LNCAP (cell line): ENCODE results near the gene HSPA4L.

ENCODE experiments used
- TF ChIP-seq, protein P1 (sequence below): fragments of 450-650 bp; IDR thresholded peaks from 2 replicates; pipeline ENCODE4 v1.5.1; 2017; ENCODE audit warnings: mild to moderate bottlenecking

Gene HSPA4L

DNA sequence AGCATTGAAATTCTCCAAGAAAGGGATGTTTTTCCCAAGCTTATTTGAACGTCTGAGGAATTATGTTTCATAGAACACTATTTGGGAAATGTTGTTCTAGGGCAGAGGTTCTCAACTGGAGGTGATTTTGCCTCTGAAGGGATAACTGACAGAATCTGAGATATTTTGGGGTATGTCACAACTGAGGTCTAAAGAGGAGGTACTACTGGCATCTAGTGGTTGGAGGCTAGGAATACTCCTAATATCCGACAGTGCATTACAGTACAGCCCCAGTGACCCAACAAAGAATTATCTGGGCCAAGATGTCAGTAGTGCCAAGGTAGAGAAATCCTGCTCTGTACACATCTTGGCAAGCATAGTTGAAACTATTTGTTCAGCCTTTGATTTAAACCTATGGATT lies 6.4 kb downstream of the HSPA4L start:
- TF ChIP-seq, protein P1, sequence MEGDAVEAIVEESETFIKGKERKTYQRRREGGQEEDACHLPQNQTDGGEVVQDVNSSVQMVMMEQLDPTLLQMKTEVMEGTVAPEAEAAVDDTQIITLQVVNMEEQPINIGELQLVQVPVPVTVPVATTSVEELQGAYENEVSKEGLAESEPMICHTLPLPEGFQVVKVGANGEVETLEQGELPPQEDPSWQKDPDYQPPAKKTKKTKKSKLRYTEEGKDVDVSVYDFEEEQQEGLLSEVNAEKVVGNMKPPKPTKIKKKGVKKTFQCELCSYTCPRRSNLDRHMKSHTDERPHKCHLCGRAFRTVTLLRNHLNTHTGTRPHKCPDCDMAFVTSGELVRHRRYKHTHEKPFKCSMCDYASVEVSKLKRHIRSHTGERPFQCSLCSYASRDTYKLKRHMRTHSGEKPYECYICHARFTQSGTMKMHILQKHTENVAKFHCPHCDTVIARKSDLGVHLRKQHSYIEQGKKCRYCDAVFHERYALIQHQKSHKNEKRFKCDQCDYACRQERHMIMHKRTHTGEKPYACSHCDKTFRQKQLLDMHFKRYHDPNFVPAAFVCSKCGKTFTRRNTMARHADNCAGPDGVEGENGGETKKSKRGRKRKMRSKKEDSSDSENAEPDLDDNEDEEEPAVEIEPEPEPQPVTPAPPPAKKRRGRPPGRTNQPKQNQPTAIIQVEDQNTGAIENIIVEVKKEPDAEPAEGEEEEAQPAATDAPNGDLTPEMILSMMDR = peak; percentile 59; the same call in 1 of the 2 replicates

DNA sequence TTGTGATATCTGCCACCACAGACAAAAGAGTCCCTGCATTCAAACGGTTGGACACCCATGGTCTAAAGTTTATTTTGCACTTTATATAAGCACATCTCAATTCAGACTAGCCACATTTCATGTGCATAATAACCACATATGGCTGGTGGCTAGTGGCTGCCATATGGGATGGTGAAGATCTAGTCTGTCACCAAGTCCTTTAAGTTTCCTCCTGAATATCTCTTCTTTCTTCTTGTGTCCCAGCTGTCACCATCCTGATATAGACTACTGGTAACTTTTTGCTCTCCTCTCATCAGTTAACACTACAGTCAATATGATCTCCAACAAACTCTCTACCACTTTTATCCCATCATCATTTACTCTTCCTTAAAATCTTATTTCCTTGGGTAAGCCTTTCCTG lies 9.3 kb downstream of the HSPA4L start:
- TF ChIP-seq, protein P1 = no peak

DNA sequence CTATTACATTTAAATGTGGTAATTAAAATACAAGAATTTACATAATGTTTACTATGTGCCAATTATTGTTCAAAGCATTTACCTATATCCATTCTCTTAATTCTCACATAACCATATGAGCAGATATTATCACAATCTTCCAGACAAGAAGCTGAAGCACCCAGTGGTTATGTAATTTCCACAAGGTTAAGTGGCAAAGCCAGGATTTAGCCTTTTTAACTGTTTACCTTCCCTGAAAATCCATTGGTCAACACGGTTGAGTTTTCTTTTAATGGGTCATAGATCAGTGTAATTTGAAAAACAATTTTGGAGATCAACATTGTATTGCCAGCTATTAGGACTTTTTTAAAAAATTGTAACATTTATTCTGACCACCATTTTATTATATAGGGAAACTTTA lies 11.4 kb downstream of the HSPA4L start:
- TF ChIP-seq, protein P1 = no peak

DNA sequence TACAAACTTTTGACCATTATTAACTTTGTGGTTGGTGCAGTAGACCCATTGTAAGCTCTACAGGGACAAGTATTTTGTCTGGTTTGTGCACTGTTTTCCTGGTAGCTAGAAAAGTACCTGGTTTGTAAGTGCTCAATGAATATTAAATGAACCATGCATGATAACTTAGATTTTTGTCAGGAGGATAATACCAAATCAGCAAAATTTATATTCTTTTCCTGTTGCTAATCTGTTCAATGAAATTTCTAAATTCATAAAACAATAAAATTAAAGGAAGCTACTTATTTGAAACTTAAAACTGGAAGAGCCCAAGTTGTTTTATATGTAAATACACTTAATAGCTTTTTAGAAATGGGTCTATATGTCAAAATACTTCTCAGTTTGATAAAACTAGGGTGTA lies 17.6 kb downstream of the HSPA4L start:
- TF ChIP-seq, protein P1 = no peak

DNA sequence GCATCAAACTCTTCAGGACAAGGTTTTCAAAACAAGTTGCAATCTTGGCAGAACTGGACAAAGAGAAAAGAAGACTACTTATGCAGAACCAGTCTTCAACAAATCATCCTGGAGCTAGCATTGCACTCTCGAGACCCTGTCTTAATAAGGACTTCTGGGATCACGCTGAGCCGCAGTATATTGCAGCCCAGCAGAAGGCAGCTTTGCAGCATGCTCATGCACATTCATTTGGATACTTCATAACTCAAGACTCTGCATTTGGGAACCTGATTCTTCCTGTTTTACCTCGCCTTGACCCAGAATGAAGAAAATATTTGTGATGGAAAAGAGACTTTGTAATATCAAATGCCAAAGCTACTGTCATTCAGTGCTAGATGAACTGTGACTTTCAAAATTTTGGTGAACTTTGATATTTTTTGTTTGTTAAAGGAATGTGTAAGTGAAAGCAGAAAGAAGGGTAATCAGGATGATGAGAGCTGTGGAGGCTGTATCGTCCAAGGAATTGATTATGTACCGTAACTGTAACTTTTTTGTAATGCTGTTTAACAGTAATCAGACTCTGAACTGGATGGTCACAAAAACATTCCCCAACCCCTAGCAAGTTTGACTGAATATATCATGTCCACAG lies 27.2 kb downstream of the HSPA4L start:
- TF ChIP-seq, protein P1 = no peak

DNA sequence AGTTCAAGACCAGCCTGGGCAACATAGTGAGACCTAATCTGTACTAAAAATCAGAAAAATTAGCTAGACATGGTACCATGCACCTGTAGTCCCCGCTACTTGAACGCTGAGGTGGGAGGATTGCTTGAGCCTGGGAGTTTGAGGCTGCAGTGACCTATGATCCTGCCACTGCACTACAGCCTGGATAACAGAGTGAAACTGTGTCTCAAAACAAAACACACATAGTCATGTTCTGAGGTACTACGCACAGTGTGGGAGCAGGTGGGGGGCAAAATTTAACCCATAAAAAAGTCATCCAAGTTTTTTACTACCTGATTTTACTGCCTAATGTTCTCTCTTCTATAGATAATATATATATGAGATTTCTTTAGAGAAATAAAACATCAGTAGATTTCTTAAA lies 28.4 kb downstream of the HSPA4L start:
- TF ChIP-seq, protein P1 = no peak

DNA sequence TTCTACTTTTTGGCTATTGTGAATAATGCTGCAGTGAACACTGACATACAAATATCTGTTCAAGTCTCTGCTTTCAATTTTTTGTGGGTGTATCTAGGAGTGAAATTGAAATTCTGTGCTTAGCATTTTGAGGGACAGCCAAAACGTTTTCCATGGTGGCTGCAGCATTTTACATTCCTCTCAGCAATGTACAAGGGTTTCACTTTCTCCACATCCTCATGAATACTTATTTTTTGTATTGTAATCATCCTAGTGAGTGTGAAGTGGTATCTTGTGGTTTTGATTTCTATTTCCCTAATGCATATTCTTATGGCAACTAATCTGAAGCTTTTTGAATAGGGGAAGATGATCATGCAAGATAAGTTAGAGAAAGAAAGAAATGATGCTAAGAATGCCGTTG lies 40.3 kb downstream of the HSPA4L start:
- TF ChIP-seq, protein P1 = no peak

DNA sequence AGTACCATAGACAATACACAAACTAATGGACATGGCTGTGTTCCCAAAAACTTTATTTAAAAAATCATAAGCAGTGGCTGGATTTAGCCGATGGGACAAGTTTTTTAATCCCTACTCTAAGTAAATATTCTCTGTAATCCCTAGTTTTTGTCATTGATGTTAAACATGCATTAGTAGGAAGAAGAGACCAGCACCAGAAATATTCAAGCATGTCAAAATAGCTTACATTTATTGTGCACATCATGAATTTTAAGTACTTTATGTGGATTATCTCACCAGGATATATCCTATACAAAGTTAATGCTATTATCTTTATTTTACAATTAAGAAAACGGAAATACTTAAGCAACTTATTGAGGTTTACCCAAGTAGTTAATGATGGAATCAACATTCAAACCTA lies 46.0 kb downstream of the HSPA4L start:
- TF ChIP-seq, protein P1 = no peak
